ENCODE results near the gene SYNPO2. TPM values are rescaled to one million over a fixed set of nuclear protein-coding genes. Genes with fewer than 3 reads are reported as not detected.

Gene SYNPO2
- total and polyA plus RNA-seq, 10 of the 15 experiments (the other 5 are each of a cell fraction or from before 2014, with no cell fraction given) = 0.04 to 0.34 (median 0.28) TPM

GRCh38 chr4:119053245-119053644 is 164.6 kb downstream of the SYNPO2 start (continued):
- no peak for TF ChIP-seq SKIL (IDR thresholded peaks at IDR 0.05; ENCODE audit: low read depth, poor library complexity, severe bottlenecking)
- TF ChIP-seq TARDBP (IDR thresholded peaks at IDR 0.05; ENCODE audit: borderline replicate concordance) = no peak
- TF ChIP-seq E2F4 (IDR thresholded peaks at IDR 0.05; ENCODE audit: low read depth, low read length) = no peak
- TF ChIP-seq RELA (IDR thresholded peaks at IDR 0.05; ENCODE audit: borderline replicate concordance, partially characterized antibody) = no peak
- no peak for TF ChIP-seq BHLHE40 (IDR thresholded peaks at IDR 0.05; ENCODE audit: borderline replicate concordance in 1 of 2, low read depth in 2 of 2, low read length in 1 of 2)
- no peak for TF ChIP-seq STAT1 (conservative IDR thresholded peaks at IDR 0.05)
- TF ChIP-seq NFXL1 (IDR thresholded peaks at IDR 0.05; ENCODE audit: borderline replicate concordance) = no peak

GRCh38 chr4:119053997-119054396 is 165.3 kb downstream of the SYNPO2 start:
- RAD21 ChIA-PET (ENCODE audit: unreplicated experiment) = no interaction called here
- Histone ChIP-seq H4K20me1 (ENCODE audit: control insufficient read depth, insufficient read depth) (no peaks in the 10 kb centered on the region), H3K79me2 (ENCODE audit: control insufficient read depth, insufficient read depth, low read length) (no peaks in the 10 kb centered on the region), H3K4me2 (ENCODE audit: control insufficient read depth, insufficient read depth) (no peak overlapping the region), H3K4me1 (ENCODE audit: control insufficient read depth, insufficient read depth, low read length) (no peaks in the 10 kb centered on the region), H3K9ac (ENCODE audit: control insufficient read depth, insufficient read depth, low read length) (no peak overlapping the region), H3K4me3 (no peak overlapping the region), H3K27ac (ENCODE audit: control insufficient read depth, insufficient read depth) (no peak overlapping the region), H2AFZ (ENCODE audit: control insufficient read depth, low read depth, low read length) (no peak overlapping the region), H3K36me3 (ENCODE audit: control insufficient read depth in 2 of 2, insufficient read depth in 2 of 2, low read length in 1 of 2) (no peaks in the 10 kb centered on the region), H3K9me3 (replicated peaks; ENCODE audit: control insufficient read depth, insufficient read depth, low read length) (no peaks in the 10 kb centered on the region), H3K27me3 (replicated peaks in 1 of 2; ENCODE audit: control insufficient read depth in 2 of 2, insufficient read depth in 2 of 2, low read length in 1 of 2) (no peaks in the 10 kb centered on the region)
- POLR2A ChIA-PET = no interaction called here
- BruUV-seq (replicated peaks) = no TSS peak
- ATAC-seq (no peak), DNase-seq (ENCODE audit: low read depth, low spot score) (no peak), FAIRE-seq (no peak)
- CTCF ChIA-PET = interaction anchor here (0.6 to 1.8 kb wide), 2 partner anchors 11 to 412 kb away, joined by 4 to 8 read pairs; no protein-coding TSS in a partner anchor
- in situ Hi-C loops (cut with MboI) = no loop called here
- intact Hi-C loops (cut with micrococcal nuclease; ENCODE audit: unreplicated experiment) = no loop called here
- 33% methylated on average over 10 of the region's 10 CpGs for WGBS (ENCODE audit: insufficient coverage, insufficient replicate concordance, low lambda C conversion rate, missing lambda C conversion rate)
- SMC1A ChIA-PET (ENCODE audit: uncharacterized antibody, unreplicated experiment) = no interaction called here
- no peak for TF ChIP-seq SIN3A (IDR thresholded peaks at IDR 0.05; ENCODE audit: low read depth, low read length)
- TF ChIP-seq EP300 (IDR thresholded peaks at IDR 0.05; ENCODE audit: borderline replicate concordance in 1 of 2, control insufficient read depth in 1 of 2, low read depth in 2 of 2, low read length in 2 of 2) = no peak
- TF ChIP-seq SMAD5 (IDR thresholded peaks at IDR 0.05; ENCODE audit: low read depth) = no peak
- no peak for TF ChIP-seq MEF2B (IDR thresholded peaks at IDR 0.05; ENCODE audit: partially characterized antibody, poor library complexity, severe bottlenecking)
- TF ChIP-seq MXI1 (IDR thresholded peaks at IDR 0.05; ENCODE audit: low read depth, low read length) = no peak
- TF ChIP-seq SREBF2 (IDR thresholded peaks at IDR 0.05; ENCODE audit: low read length) = no peak
- TF ChIP-seq RCOR1 (conservative IDR thresholded peaks at IDR 0.05; ENCODE audit: low read depth, low read length) = no peak
- TF ChIP-seq KDM1A (IDR thresholded peaks at IDR 0.05; ENCODE audit: borderline replicate concordance) = no peak
- TF ChIP-seq KLF5 (IDR thresholded peaks at IDR 0.05; ENCODE audit: partially characterized antibody) = no peak
- no peak for TF ChIP-seq ESRRA (IDR thresholded peaks at IDR 0.05; ENCODE audit: low read length)
- no peak for TF ChIP-seq NFYB (IDR thresholded peaks at IDR 0.05; ENCODE audit: insufficient read depth, low read depth, low read length)
- TF ChIP-seq NFYA (IDR thresholded peaks at IDR 0.05; ENCODE audit: borderline replicate concordance, low read depth, low read length) = no peak
- TF ChIP-seq CREM (IDR thresholded peaks at IDR 0.05; ENCODE audit: low read depth) = no peak
- TF ChIP-seq ZNF207 (IDR thresholded peaks at IDR 0.05; ENCODE audit: borderline replicate concordance) = no peak

All from GM12878 (cell line).